LNCaP clone FGC (cell line): ENCODE results near the gene HAGHL.

Experiments used
- DNase-seq: peaks from one replicate; pipeline ENCODE4 v3.0.0-alpha.2; 2011; ENCODE audit warnings: low read depth
- H3K4me3 ChIP-seq: 2 replicates; pipeline ENCODE4 v1.5.1; 2011; ENCODE audit warnings: mild to moderate bottlenecking, low read depth, low read length, control low read depth
- CTCF ChIP-seq: IDR thresholded peaks from 2 replicates; pipeline ENCODE4 v1.5.1; 2012; ENCODE audit warnings: mild to moderate bottlenecking; ENCODE audit not compliant: control insufficient read depth, insufficient read depth; ENCODE audit errors: extremely low read depth

HAGHL gene

GRCh38 chr16:700684-701584, 26.0 kb upstream of the HAGHL start:
- DNase-seq: no peak
- no peak overlapping the region for H3K4me3 ChIP-seq
- TF ChIP-seq CTCF: no peak

GRCh38 chr16:702341-702740, 24.6 kb upstream of the HAGHL start:
- TF ChIP-seq CTCF: no peak
- no peak overlapping the region for H3K4me3 ChIP-seq
- no peak for DNase-seq

GRCh38 chr16:703406-703805, 23.5 kb upstream of the HAGHL start:
- TF ChIP-seq CTCF: no peak
- no peak for DNase-seq
- no peak overlapping the region for H3K4me3 ChIP-seq

GRCh38 chr16:704047-704446, 22.9 kb upstream of the HAGHL start:
- H3K4me3 ChIP-seq: no peak overlapping the region
- no peak for DNase-seq
- no peak for TF ChIP-seq CTCF

- H3K4me3 ChIP-seq: peak overlapping the region; percentile 55
- no peak for DNase-seq
- TF ChIP-seq CTCF: no peak
Observed at GRCh38 chr16:704552-705380, 22.1 kb upstream of the HAGHL start.

GRCh38 chr16:705431-706188, 21.3 kb upstream of the HAGHL start, which contains the start of gene FBXL16:
TSS of gene FBXL16 (minus strand) at chr16:705801. CDS start at chr16:697405, 8,396 bp downstream.
- H3K4me3 ChIP-seq: peak within 1 kb of the TSS; percentile 55
- DNase-seq: no peak
- TF ChIP-seq CTCF: no peak
